Measurements from ENCODE around the gene LCE3B.
"Not testable (repeated sequence)": the region's sequence is repeated elsewhere in the genome, so short reads cannot be mapped to it uniquely, and the experiment has no call there.

The LCE3B gene

DNA sequence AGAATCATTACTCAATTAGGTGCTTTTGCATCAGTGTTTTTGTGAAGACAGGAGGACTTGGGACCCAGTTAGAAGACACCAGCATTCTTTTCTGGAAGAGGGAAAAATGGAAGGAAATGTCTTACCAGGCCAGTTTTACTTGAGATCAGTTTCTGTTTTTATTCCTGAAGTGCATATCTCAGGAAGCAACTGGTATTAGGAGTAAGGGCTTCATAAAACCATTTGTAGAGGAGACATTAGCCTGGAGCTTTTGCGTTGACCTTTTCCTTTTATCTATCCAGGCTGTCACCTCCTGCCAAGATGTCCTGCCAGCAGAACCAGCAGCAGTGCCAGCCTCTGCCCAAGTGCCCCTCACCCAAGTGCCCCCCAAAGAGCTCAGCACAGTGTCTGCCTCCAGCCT, at the start of gene LCE3B:
LCE3B (plus strand) TSS at position 301 of the 400 bp plus-strand sequence; CDS start at position 301, 0 bp downstream.
- no peak for DNase-seq

GRCh38 chr1:152565115-152565514, 48.5 kb upstream of the LCE3B start:
- no peak for DNase-seq

DNA sequence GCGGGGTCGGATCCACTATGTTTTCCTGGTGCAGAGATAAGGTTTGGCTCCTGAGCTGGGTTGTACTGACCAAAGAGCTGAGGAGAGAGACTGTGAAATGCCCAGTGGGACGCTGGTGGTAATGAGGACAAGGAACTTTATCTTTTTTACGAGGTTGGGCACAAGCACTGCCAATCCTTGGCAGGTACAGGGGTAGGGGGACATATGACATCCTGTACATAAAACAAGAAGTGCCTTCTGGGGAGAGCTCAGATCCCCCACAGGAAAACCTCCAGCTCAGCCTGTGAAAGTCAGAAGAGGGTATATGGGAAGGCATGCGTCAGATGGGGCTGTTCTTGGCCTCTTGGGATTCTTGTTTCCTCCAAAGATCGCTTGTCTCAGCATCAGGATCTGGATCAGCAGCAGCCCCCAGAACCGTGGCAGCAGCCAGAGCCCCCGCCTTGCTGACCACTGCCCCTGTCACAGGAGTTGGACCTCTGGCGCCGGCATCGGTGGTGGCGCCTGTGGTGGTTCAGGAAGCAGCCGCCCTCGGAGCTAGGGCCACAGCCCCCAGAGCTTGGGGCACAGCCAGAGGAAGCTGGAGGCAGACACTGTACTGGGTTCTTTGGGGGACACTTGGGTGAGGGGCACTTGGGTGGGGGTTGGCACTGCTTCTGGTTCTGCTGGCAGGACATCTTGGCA, 47.9 kb upstream of the LCE3B start:
- DNase-seq: no peak

DNA sequence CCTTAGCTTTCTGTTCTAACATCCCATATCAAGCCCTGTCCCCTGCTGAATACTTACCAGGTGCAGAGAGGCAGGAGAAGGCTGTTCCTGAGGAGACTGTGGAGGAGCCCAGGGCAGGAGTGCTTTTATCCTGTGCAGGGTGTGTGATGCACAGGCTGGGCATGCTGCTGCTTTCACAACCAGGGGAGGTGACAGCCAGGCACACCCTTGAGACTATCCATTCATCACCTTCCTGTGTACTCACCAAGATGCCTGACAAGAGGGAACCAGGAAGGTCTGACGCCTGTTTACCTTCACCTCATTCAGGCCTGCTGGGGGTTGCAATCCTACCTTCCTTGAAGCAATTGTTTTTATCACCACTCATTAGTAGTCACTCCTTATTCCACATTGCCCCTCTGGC, 46.9 kb upstream of the LCE3B start, which contains the start of gene LCE3E:
LCE3E (minus strand) TSS at position 100 of the 400 bp plus-strand sequence. CDS start 572 bp downstream, outside the sequence.
- no peak for DNase-seq

GRCh38 chr1:152577168-152577567, 36.4 kb upstream of the LCE3B start:
- no peak for DNase-seq

DNA sequence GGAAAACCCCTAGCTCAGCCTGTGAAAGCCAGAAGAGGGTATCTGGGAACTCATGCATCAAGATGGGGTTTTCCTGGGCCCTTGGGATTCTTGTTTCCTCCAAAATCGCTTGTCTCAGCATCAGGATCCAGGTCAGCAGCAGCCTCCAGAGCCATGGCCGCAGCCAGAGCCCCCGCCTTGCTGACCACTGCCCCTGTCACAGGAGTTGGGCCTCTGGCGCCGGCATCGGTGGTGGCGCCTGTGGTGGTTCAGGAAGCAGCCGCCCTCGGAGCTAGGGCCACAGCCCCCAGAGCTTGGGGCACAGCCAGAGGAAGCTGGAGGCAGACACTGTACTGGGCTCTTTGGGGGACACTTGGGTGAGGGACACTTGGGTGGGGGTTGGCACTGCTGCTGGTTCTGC, 34.1 kb upstream of the LCE3B start:
- DNase-seq: not testable (repeated sequence)

DNA sequence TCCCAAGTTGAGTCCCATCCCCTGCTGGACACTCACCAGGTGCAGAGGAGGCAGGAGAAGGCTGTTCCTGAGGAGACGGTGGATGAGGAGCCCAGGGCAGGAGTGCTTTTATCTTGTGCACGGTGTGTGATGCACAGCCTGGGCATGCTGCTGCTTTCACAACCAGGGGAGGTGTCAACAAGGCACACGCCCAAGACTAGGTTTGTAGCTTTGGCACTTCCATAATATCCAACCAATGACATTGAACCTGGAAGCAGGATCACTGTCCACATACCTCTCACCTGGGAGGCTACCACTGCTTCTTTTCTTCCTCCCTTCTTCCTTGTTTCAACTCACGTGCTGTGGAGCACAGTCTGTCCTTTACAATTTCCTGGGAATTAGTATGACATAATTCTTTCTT, 33.2 kb upstream of the LCE3B start, which contains the start of gene LCE3D:
LCE3D (minus strand) TSS at position 84 of the 400 bp plus-strand sequence. CDS start 580 bp downstream, outside the sequence.
- DNase-seq: no peak

GRCh38 chr1:152582647-152583046, 31.0 kb upstream of the LCE3B start:
- DNase-seq: no peak

GRCh38 chr1:152585586-152585985, 28.0 kb upstream of the LCE3B start:
- no peak for DNase-seq

GRCh38 chr1:152596986-152597385, 16.6 kb upstream of the LCE3B start:
- no peak for DNase-seq

GRCh38 chr1:152599934-152600333, 13.7 kb upstream of the LCE3B start, which contains the start of gene LCE3C:
TSS of gene LCE3C (plus strand) at chr1:152600234. CDS start at chr1:152600732, 498 bp downstream.
- DNase-seq: no peak

- DNase-seq: no peak
Observed at GRCh38 chr1:152621993-152622392, 8.4 kb downstream of the LCE3B start.

GRCh38 chr1:152622803-152623202, 9.2 kb downstream of the LCE3B start, which contains the start of gene LCE3A:
TSS of gene LCE3A (minus strand) at chr1:152623103. CDS start at chr1:152623103, 0 bp downstream.
- no peak for DNase-seq

DNA sequence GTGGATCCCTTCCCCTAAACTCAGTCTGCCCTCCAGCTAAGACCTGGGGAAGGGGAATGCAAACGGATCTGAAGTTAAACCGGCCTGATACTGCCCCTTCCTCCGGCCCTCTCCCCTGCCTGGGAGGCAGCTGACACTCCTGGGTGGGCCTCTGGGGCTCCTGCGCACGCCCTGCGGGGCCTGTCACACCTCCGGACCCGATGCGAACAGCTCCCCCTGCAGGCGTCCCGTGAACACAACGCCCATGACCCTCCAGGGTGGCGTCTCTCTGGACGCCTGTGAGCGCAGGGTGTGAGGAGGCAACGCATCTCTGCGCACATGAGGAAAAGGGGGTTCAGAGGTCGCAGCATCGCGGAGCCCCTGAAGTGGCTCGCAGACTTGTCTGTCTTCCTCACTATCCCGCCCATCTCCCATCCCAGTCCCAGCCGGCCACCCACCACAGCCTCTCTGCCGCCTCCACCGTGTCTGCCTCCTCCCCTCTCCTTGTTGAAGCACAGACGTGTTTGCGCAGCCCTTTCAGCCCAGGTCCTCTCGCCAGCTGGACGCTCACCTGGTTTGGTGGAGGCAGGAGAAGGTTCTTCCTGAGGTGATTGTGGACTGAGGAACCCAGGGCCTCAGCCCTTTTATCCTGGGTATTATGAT, 9.7 kb downstream of the LCE3B start:
- DNase-seq: no peak

DNA sequence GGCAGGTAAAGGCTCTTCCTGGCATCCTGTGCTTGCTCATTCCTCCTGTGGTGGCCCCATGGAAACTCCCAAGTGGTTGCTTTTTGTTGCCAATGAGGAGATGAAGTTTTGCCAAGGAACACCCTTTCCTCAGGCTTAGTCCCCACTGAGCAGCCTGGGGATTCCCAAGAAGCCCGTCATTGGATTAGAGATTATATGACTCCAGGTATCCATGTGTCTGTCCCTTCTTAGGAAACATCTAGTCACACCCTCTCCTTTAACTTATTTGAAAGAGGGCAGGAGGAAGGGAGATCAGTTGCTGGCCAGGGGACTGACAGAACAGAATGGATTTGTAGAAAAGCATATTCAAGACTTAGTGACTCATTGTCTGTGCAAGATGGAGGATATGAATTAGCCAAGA, 13.1 kb downstream of the LCE3B start:
- no peak for DNase-seq

GRCh38 chr1:152630596-152630995, 17.0 kb downstream of the LCE3B start:
- DNase-seq: no peak

- no peak for DNase-seq
Observed at GRCh38 chr1:152640351-152640750, 26.7 kb downstream of the LCE3B start.

DNA sequence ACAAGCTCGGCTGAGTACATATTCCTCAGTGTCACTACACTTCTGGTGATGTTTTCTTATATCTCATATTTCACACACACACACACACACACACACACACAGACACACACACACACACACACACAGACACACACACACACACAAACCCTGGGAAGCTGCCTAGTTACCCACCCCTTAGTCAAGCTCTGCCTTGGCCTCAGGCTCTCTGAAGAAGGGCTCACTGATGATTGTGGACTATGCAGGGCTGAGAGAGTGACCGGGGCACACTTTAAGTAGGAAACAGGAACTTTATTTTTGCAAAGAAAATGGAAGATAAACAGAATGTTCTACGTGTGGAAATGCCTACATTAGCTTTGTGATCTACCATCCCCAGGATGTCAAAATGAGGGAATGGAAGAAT, 30.3 kb downstream of the LCE3B start:
- no peak for DNase-seq

GRCh38 chr1:152645146-152645545, 31.5 kb downstream of the LCE3B start:
- no peak for DNase-seq

GRCh38 chr1:152646656-152647055, 33.0 kb downstream of the LCE3B start:
- DNase-seq: no peak

GRCh38 chr1:152654110-152654509, 40.5 kb downstream of the LCE3B start:
- peak; percentile 25 for DNase-seq

GRCh38 chr1:152656459-152656858, 42.8 kb downstream of the LCE3B start:
- no peak for DNase-seq

GRCh38 chr1:152657677-152658076, 44.1 kb downstream of the LCE3B start:
- DNase-seq: no peak

- DNase-seq: no peak
Observed at GRCh38 chr1:152658649-152659048, 45.0 kb downstream of the LCE3B start.

All from DMS153 (cell line).